NOMO-1 treated with DMSO at 0.1 percent for 48 hours (cell line): ENCODE results near the gene ROCK1.
"Not testable (repeated sequence)": the region's sequence is repeated elsewhere in the genome, so short reads cannot be mapped to it uniquely, and the experiment has no call there.

Experiments
- DNase-seq: peaks from one replicate; lab custom pipeline; 2025; ENCODE audit not compliant: unreplicated experiment; lab: John Stamatoyannopoulos, UW

Gene ROCK1

DNA sequence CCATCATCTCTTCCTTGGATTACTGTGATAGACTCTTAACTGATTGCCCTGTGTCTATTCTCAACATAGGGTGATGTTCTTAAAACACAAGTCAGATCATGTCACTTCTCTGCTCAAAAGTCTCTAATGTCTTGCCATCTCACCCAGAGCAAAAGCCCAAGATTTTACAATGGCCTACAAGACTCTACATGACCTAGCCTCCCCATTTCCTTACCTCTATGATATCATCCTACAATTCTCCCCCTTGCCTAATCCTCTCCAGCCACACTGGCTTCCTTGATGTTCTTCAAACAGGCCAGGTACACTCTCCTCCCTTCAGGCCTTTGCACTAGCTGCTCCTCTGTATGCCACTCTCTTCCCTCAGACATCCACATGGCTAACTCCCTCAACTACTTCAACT lies 55.1 kb downstream of the ROCK1 start:
- no peak for DNase-seq

DNA sequence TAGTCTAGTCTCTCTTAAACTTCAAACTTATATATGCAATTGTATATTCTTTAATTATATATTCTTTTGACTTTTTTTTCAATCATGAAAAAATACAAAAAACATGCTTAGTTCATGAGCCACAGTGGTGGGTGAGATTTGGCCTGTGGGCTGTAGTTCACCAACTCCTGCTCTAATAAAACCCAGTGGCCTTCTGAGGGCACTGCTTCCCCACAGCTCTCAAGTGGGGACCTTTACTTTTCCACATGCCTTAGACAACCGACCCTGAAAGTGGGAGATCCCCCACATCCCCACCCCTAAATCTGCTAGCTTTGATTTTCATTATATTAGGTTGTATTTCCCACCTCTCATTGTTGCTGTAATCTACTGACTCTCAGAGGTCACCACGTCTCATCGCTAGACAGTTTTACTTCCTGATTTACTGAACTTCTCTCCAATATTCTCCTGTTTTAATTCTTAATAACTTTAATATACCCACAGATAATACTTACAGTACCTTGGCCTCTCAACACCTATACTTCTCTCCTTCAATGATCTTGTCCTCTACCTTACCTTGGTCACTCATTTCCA lies 57.3 kb downstream of the ROCK1 start:
- DNase-seq, result peak; percentile 35

DNA sequence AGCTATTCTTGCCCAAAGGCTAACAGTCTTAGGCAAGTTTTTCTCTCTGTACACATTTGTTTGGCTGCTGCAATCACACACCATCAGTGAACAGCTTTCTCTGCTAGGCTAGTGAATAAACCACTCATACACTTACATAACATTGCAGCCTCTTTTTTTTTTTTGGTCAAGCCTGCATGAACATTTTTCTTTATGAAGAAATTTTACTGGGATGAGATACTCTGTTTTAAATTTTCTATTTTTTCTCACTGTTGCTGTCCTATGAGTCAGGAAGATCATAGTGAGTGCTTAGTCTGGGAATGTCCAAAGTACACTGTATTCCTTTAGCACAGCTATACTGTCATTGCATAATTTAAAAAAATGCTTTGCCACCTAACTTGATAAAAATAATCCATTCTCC lies 58.5 kb downstream of the ROCK1 start:
- no peak for DNase-seq

- DNase-seq, result no peak
Observed at GRCh38 chr18:21052385-21052784, 59.2 kb downstream of the ROCK1 start.

DNA sequence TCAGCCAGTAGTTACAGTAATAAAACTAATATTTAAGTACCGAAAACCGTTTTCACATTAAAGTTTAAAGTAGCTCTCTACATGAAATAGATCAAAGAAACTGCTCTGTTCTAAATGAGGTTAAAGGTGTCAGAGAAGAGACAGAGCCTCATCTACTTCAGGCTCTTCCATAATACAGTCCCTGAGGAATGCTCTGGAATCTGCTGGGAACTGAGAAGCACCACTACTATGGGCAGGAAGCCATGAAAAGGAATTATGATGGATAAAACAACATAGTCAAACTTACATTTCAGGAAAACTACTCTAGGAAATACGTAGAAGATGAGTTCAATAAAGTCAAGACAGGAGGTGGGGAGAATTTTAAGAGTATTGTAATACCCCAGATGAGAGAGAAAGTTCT lies 60.0 kb downstream of the ROCK1 start:
- no peak for DNase-seq

- no peak for DNase-seq
Observed at GRCh38 chr18:21049306-21049705, 62.3 kb downstream of the ROCK1 start.

- DNase-seq, result no peak
Observed at GRCh38 chr18:21047126-21047525, 64.5 kb downstream of the ROCK1 start.

DNA sequence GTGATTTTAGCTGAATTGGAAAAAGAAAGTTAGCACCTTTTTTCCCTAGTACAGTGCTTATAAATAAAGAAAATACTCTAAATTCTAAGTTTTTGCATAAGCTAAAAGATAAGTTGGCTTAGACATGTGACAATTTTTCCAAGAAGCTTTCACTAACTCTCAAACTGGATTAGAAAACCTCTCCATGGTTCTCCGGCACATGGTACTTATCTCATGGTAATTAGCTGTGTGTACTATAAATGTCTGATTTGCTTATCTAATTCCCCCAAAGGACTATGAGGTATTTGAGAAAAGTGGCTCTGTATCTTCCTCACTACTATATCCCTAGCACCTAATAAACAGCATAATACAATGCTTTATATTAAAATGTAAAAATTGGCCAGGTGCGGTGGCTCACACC lies 71.1 kb downstream of the ROCK1 start:
- DNase-seq, result no peak

DNA sequence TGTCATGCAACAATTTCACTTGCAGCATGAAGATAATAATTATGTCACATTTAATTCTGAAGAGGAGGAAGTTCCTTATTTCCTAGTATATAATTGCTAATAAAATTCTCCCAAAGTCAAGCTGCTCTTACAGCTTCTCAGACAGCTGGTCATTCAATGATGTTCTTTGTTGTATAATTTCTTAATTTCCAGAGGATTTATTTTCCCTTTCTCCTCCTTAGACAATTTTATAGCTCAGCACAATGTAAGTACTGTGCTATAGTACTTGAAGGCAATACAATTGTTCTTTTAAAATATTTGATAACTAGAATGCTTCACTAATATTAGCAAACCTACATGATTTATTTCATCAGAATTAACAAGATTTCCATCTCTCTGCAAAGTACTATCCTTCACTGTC lies 73.4 kb downstream of the ROCK1 start:
- no peak for DNase-seq

GRCh38 chr18:21031845-21032244 lies 79.8 kb downstream of the ROCK1 start:
- DNase-seq, result no peak

- not testable (repeated sequence) for DNase-seq
Observed at GRCh38 chr18:21018257-21018656, 93.4 kb downstream of the ROCK1 start.

- no peak for DNase-seq
Observed at GRCh38 chr18:21012308-21012707, 99.3 kb downstream of the ROCK1 start.

DNA sequence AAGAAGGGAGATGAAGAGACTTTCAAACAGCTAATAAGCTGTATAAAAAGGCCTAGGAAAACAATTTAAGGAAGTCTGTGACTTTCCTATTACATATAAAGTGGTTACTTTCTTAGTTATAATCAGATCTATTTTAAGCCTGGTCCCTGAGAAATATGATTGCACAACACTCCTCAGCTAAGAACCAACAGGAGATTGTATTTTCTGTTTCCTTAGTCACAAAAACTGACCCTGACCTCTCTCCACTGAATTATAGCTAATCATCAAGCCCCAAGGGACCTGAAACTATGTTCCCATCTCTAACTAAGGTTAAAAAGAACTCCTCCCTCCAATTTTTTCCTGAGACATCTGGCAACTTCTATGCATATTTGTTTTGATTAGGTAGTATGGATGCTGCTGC lies 106.9 kb downstream of the ROCK1 start:
- DNase-seq, result peak; percentile 67

DNA sequence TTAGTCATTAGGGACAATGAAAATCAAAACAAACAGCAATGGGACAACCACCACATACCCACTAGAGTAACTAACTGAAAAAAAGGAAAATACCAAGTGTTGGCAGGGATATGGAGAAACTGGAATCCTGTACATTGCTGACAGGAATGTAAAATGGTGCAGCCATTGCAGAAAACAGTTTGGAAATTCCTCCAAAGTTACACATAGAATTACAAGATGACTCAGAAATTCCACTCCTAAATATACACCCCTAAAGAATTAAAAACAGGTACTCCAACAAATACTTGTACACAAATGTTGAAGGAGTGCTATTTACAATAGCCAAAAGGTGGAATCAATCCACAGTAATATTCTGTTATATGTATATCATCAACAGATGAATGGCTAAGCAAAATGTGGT lies 110.9 kb downstream of the ROCK1 start:
- DNase-seq, result no peak

- DNase-seq, result no peak
Observed at GRCh38 chr18:20997371-20997770, 114.2 kb downstream of the ROCK1 start.

- DNase-seq, result no peak
Observed at GRCh38 chr18:20996418-20996817, 115.2 kb downstream of the ROCK1 start.

DNA sequence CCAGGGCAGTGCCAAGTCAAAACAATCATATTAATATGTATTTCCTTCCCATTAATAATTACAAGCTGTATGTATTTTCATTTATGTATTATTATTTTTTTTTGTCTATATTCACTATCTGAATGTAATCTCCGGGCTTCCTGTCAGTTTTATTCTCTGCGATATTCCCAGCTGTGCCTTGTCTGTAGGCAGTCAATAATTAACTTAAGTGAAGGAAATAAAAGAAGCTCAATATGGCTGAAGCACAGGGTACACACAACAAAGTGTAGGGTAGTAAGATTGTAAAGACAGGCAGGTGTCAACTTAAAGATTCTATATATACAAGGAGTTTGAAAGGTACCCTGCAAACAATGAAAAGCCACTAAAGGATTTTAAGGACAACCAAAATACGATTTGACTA lies 122.9 kb downstream of the ROCK1 start:
- DNase-seq, result no peak

- no peak for DNase-seq
Observed at GRCh38 chr18:20975077-20975476, 136.5 kb downstream of the ROCK1 start.

DNA sequence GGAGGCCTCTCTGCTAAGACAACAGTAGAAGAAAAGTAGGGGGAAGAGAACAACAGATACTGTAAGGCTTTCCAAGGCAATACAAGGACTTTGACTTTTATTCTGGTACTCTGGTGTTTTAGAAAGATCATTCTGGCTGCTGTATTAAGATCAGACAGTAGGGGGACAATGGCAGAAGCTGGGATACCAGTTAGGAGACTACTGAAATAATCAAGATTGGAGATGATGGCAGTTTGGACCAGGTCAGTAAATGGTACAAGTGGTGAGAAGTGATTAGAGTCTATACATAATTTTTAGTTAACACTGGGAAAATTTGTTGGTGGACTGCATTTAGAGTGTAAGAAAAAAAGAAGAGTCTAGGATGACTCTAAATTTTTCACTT lies 139.7 kb downstream of the ROCK1 start:
- DNase-seq, result peak; percentile 11

DNA sequence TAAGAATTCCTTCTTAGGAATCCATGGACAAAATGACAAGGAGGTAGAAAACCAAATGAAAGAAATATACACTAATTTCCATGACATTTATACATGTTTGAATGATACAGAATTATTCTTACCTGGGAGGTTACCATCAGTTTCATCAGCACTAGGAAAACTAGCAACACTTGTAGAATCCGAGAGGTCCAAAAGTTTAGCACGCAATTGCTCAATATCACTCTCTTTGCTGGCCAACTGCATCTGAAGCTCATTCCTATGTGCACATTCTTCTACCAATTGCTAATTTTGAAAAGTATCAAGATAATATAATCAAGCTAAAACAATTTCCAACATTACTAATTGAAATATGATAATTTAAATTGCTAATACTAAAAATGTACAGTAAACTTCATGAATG lies 144.8 kb downstream of the ROCK1 start:
- DNase-seq, result no peak

DNA sequence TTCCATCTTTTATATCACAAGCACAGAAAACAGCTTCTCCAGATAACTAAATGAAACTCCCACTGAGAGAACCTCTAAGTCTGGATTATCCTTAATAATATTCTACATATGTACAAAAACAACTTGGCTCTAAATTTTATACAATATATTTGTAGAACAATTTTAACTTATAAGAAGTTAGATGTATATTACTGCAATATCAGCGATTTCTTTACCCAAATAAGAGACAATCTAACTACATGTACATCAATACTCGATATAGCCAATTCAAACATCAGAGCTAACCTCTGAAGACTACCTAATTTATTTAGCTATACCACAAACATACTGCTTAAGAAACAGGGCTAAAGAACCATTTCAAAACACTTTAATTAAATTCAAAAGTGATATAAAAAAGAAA lies 148.6 kb downstream of the ROCK1 start:
- no peak for DNase-seq

DNA sequence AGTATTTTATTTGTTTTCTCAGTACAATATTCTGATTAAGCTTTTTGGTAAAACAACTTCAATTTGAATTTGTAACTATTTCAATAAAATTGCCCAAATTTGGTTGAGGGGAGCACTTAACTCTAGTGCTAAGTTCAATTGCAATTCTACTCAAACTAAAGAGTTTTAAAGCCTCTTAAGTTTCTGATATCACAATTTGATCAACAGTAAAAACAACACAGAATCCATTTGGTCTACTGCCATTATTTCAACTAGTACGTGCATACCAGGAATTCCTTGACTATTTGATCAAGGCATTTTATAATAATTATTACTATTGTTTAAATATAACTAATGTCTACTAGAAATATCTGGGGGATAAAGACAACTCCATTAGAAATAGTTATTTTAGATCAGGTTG lies 150.9 kb downstream of the ROCK1 start:
- no peak for DNase-seq

GRCh38 chr18:20950827-20951226 lies 160.8 kb downstream of the ROCK1 start:
- not testable (repeated sequence) for DNase-seq
